SK-N-MC (cell line): ENCODE data around the gene P3H3.

Experiments used
- DNase-seq: peaks from one replicate; pipeline ENCODE4 v3.0.0-alpha.2; 2011; ENCODE audit warnings: low read depth, low spot score
- H3K27ac ChIP-seq: fragments of 200-600 bp; sonication (generic); 2 replicates; pipeline ENCODE4 v1.5.1; 2016; ENCODE audit warnings: mixed run types
- H3K36me3 ChIP-seq: fragments of 200-600 bp; sonication (generic); 2 replicates; pipeline ENCODE4 v1.6.1; 2017; ENCODE audit warnings: antibody characterized with exemption, low read length, mixed read lengths; ENCODE audit not compliant: insufficient read depth
- H3K4me3 ChIP-seq: fragments of 200-600 bp; sonication (generic); 2 replicates; pipeline ENCODE4 v1.5.1; 2016
- H3K9ac ChIP-seq: fragments of 200-600 bp; sonication (generic); 2 replicates; pipeline ENCODE4 v1.8.0; 2017; ENCODE audit warnings: mixed run types, mixed read lengths; ENCODE audit not compliant: insufficient read length
- H3K9me3 ChIP-seq: fragments of 200-600 bp; sonication (generic); 2 replicates; pipeline ENCODE4 v1.6.1; 2017; ENCODE audit warnings: low read depth, mild to moderate bottlenecking, antibody characterized with exemption, low read length, moderate library complexity, mixed read lengths
- EZH2 ChIP-seq: fragments of 200-600 bp; sonication (generic); IDR thresholded peaks from one replicate; pipeline ENCODE4 v1.6.1; 2017; ENCODE audit warnings: antibody characterized with exemption
- FOXP2 ChIP-seq: optimal IDR thresholded peaks from 2 replicates; pipeline ENCODE3; 2011; ENCODE audit warnings: mild to moderate bottlenecking, moderate library complexity; ENCODE audit not compliant: insufficient read depth; ENCODE audit errors: extremely low read length, control extremely low read depth
- POLR2AphosphoS5 ChIP-seq: IDR thresholded peaks from 2 replicates; pipeline ENCODE4 v1.6.1; 2012; ENCODE audit warnings: mild to moderate bottlenecking, low read depth, low read length, borderline replicate concordance

Gene P3H3

GRCh38 chr12:6834254-6834653, 6.0 kb downstream of the P3H3 start:
- Histone ChIP-seq H3K9ac (no peak overlapping the region), H3K36me3 (peaks cover 5% of the 10 kb centered on the region; the same call in 1 of the 2 replicates), H3K9me3 (no peaks in the 10 kb centered on the region), H3K27ac (no peak overlapping the region), H3K4me3 (no peak overlapping the region)
- no peak for DNase-seq
- TF ChIP-seq EZH2 = no peak
- no peak for TF ChIP-seq FOXP2
- no peak for TF ChIP-seq POLR2AphosphoS5

GRCh38 chr12:6834873-6835272, 6.7 kb downstream of the P3H3 start:
- Histone ChIP-seq H3K4me3 (no peak overlapping the region), H3K9me3 (no peaks in the 10 kb centered on the region), H3K27ac (no peak overlapping the region), H3K36me3 (peaks cover 5% of the 10 kb centered on the region; the same call in 1 of the 2 replicates), H3K9ac (no peak overlapping the region)
- no peak for DNase-seq
- TF ChIP-seq EZH2 (no peak), FOXP2 (no peak), POLR2AphosphoS5 (no peak)

- Histone ChIP-seq H3K4me3 (no peak overlapping the region), H3K27ac (no peak overlapping the region), H3K9ac (no peak overlapping the region), H3K36me3 (peaks cover 2% of the 10 kb centered on the region; the same call in 1 of the 2 replicates), H3K9me3 (no peaks in the 10 kb centered on the region)
- no peak for DNase-seq
- TF ChIP-seq FOXP2 (no peak), POLR2AphosphoS5 (no peak), EZH2 (no peak)
Measured at GRCh38 chr12:6836851-6837250, 8.6 kb downstream of the P3H3 start.

GRCh38 chr12:6837370-6838060, 9.3 kb downstream of the P3H3 start:
- Histone ChIP-seq H3K27ac (no peak overlapping the region), H3K4me3 (no peak overlapping the region), H3K36me3 (no peaks in the 10 kb centered on the region; the same call in 1 of the 2 replicates), H3K9me3 (no peaks in the 10 kb centered on the region), H3K9ac (no peak overlapping the region)
- DNase-seq = no peak
- TF ChIP-seq FOXP2 (no peak), EZH2 (no peak), POLR2AphosphoS5 (no peak)

GRCh38 chr12:6838854-6839253, 10.6 kb downstream of the P3H3 start:
- Histone ChIP-seq H3K36me3 (no peaks in the 10 kb centered on the region; the same call in 1 of the 2 replicates), H3K9me3 (no peaks in the 10 kb centered on the region), H3K4me3 (no peak overlapping the region), H3K27ac (no peak overlapping the region), H3K9ac (no peak overlapping the region)
- no peak for TF ChIP-seq POLR2AphosphoS5
- no peak for TF ChIP-seq FOXP2
- no peak for TF ChIP-seq EZH2
- DNase-seq = no peak

GRCh38 chr12:6839482-6840201, 11.4 kb downstream of the P3H3 start:
- DNase-seq = no peak
- no peak overlapping the region for H3K4me3 ChIP-seq
- H3K9ac ChIP-seq = no peak overlapping the region
- no peaks in the 10 kb centered on the region for H3K9me3 ChIP-seq
- no peaks in the 10 kb centered on the region; the same call in 1 of the 2 replicates for H3K36me3 ChIP-seq
- TF ChIP-seq EZH2 (no peak), FOXP2 (no peak), POLR2AphosphoS5 (no peak)
- no peak overlapping the region for H3K27ac ChIP-seq

- Histone ChIP-seq H3K9me3 (no peaks in the 10 kb centered on the region), H3K4me3 (no peak overlapping the region), H3K27ac (no peak overlapping the region), H3K36me3 (no peaks in the 10 kb centered on the region; the same call in 1 of the 2 replicates), H3K9ac (no peak overlapping the region)
- TF ChIP-seq FOXP2 (no peak), EZH2 (no peak), POLR2AphosphoS5 (no peak)
- no peak for DNase-seq
Measured at GRCh38 chr12:6840330-6840729, 12.1 kb downstream of the P3H3 start.

GRCh38 chr12:6840761-6841515, 12.7 kb downstream of the P3H3 start, which contains the start of gene GNB3:
GNB3 (plus strand) TSS chr12:6840925; CDS start chr12:6841288, 363 bp downstream.
- DNase-seq = no peak
- no peaks in the 10 kb centered on the region; the same call in 1 of the 2 replicates for H3K36me3 ChIP-seq
- no peak within 1 kb of the TSS for H3K9ac ChIP-seq
- H3K9me3 ChIP-seq = no peaks in the 10 kb centered on the region
- no peak within 1 kb of the TSS for H3K27ac ChIP-seq
- no peak for TF ChIP-seq POLR2AphosphoS5
- no peak for TF ChIP-seq EZH2
- no peak for TF ChIP-seq FOXP2
- no peak within 1 kb of the TSS for H3K4me3 ChIP-seq
